Caco-2 (cell line): ENCODE measurements around the gene SRPK3. TPM values are rescaled to one million over a fixed set of nuclear protein-coding genes. Genes with fewer than 3 reads are reported as not detected.

Experiments used
- BruUV-seq: library from RNA; stranded (reverse); fragments of 400-500 nt; replicated peaks from 2 replicates; lab custom pipeline; 2021; lab: Mats Ljungman, UMichigan
- CTCF ChIA-PET: fragments of 300-600 bp; sonication (Branson Sonifier 250); formaldehyde crosslinking; loops from one replicate; lab custom pipeline; 2022; ENCODE audit warnings: antibody characterized with exemption; lab: Charles Lee
- POLR2A ChIA-PET: fragments of 300-600 bp; sonication (Branson Sonifier 250); formaldehyde crosslinking; loops from one replicate; lab custom pipeline; 2022; ENCODE audit warnings: antibody characterized with exemption; lab: Charles Lee
- DNase-seq, 2 experiments: peaks; one replicate each; pipeline versions ENCODE4 v3.0.0 to v3.0.0-alpha.2; 2020 to 2022
- H3K27me3 ChIP-seq: replicated peaks from 2 replicates; pipeline ENCODE4 v1.6.0; 2011; ENCODE audit warnings: low read length; ENCODE audit not compliant: control insufficient read depth, insufficient read depth
- H3K36me3 ChIP-seq: 2 replicates; pipeline ENCODE4 v1.5.1; 2011; ENCODE audit warnings: low read length; ENCODE audit not compliant: control insufficient read depth, insufficient read depth
- H3K4me1 ChIP-seq: fragments of 250-450 bp; sonication (Bioruptor Pico); 2 replicates; pipeline ENCODE4 v1.5.1; 2020; ENCODE audit warnings: mild to moderate bottlenecking
- H3K4me3 ChIP-seq: 2 replicates; pipeline ENCODE4 v1.5.1; 2011; ENCODE audit warnings: low read depth, mild to moderate bottlenecking, control low read depth, low read length
- H3K9me3 ChIP-seq: fragments of 250-450 bp; sonication (Bioruptor Pico); 2 replicates; pipeline ENCODE4 v1.5.1; 2020; ENCODE audit warnings: mild to moderate bottlenecking, moderate library complexity
- H3K27ac Mint-ChIP-seq: one replicate; pipeline ENCODE4 v1.8.0; 2022; ENCODE audit warnings: mixed read lengths; ENCODE audit not compliant: unreplicated experiment
- H3K27me3 Mint-ChIP-seq: one replicate; pipeline ENCODE4 v1.8.0; 2022; ENCODE audit warnings: mixed read lengths; ENCODE audit not compliant: insufficient read depth, unreplicated experiment
- H3K36me3 Mint-ChIP-seq: one replicate; pipeline ENCODE4 v1.8.0; 2022; ENCODE audit warnings: mild to moderate bottlenecking, mixed read lengths; ENCODE audit not compliant: insufficient read depth, unreplicated experiment
- H3K4me1 Mint-ChIP-seq: one replicate; pipeline ENCODE4 v1.8.0; 2022; ENCODE audit warnings: low read depth, mixed read lengths; ENCODE audit not compliant: unreplicated experiment
- H3K4me3 Mint-ChIP-seq: one replicate; pipeline ENCODE4 v1.8.0; 2022; ENCODE audit warnings: mild to moderate bottlenecking, moderate library complexity, mixed read lengths; ENCODE audit not compliant: unreplicated experiment
- H3K9me3 Mint-ChIP-seq: one replicate; pipeline ENCODE4 v1.8.0; 2022; ENCODE audit warnings: mixed read lengths; ENCODE audit not compliant: unreplicated experiment
- intact Hi-C: fragments of 100-400 bp; cut with micrococcal nuclease; formaldehyde crosslinking; loops from one replicate; pipeline ENCODE4 v1.10.0; 2022; ENCODE audit not compliant: unreplicated experiment
- total RNA-seq: library from RNA; stranded (reverse); gene quantifications from 2 replicates; pipeline ENCODE4 v1.2.3, GENCODE V29; 2022
- TF ChIP-seq, protein P1 (sequence below), 2 experiments: fragments of 200-600 bp in 1 of 2; IDR thresholded peaks; 1 replicate in 1 of 2; 2 replicates in 1 of 2; pipeline versions ENCODE4 v1.5.1 to v1.8.0; 2011 to 2022; ENCODE audit warnings: antibody characterized with exemption in 1 of 2, control low read depth in 1 of 2, inconsistent platforms in 1 of 2, low read depth in 1 of 2, low read length in 1 of 2, mild to moderate bottlenecking in 1 of 2, moderate library complexity in 1 of 2; ENCODE audit not compliant: insufficient read depth in 1 of 2, severe bottlenecking in 1 of 2, unreplicated experiment in 1 of 2

SRPK3 gene
- total RNA-seq, 1 experiment from 2014 or later, result not detected

DNA sequence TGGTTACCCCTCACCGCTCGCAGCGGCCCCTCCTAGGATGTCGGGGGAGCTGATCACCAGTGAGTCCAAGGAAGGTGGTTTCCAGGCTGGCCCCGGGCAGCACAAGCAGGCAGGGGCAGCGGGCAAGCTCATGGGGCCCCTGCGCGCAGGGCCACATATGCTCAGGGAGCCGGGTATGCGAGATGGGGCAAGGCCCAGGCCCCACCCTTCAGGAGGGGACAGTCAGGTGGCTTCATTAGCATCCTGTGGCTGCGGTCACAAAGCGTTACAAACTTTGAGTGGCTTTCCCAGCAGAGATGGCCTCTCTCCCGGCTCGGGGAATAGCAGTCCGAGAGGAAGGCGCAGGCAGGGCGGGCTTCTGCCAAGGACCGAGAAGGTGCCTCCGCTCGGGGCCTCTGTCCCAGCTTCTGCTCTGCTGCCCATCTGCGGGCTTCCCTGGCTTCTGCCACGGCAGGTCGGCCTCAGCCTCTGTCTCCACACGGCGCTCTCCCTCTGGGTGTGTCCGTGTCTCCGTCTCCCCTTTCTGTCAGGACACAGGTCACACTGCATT lies 42.7 kb upstream of the SRPK3 start:
- Histone ChIP-seq H3K4me3 (no peak overlapping the region), H3K27me3 (no peaks in the 10 kb centered on the region), H3K9me3 (no peaks in the 10 kb centered on the region), H3K4me1 (no peaks in the 10 kb centered on the region), H3K36me3 (no peaks in the 10 kb centered on the region)
- Mint-ChIP-seq H3K27ac (no peak overlapping the region), H3K4me1 (no peaks in the 10 kb centered on the region), H3K4me3 (no peak overlapping the region), H3K36me3 (no peaks in the 10 kb centered on the region), H3K9me3 (no peaks in the 10 kb centered on the region), H3K27me3 (no peaks in the 10 kb centered on the region)
- ChIA-PET POLR2A (no interaction called here), CTCF (no interaction called here)
- TF ChIP-seq, protein P1, sequence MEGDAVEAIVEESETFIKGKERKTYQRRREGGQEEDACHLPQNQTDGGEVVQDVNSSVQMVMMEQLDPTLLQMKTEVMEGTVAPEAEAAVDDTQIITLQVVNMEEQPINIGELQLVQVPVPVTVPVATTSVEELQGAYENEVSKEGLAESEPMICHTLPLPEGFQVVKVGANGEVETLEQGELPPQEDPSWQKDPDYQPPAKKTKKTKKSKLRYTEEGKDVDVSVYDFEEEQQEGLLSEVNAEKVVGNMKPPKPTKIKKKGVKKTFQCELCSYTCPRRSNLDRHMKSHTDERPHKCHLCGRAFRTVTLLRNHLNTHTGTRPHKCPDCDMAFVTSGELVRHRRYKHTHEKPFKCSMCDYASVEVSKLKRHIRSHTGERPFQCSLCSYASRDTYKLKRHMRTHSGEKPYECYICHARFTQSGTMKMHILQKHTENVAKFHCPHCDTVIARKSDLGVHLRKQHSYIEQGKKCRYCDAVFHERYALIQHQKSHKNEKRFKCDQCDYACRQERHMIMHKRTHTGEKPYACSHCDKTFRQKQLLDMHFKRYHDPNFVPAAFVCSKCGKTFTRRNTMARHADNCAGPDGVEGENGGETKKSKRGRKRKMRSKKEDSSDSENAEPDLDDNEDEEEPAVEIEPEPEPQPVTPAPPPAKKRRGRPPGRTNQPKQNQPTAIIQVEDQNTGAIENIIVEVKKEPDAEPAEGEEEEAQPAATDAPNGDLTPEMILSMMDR (IDR thresholded peaks at IDR 0.05; ENCODE audit: insufficient read depth in 1 of 2, low read depth in 1 of 2, low read length in 1 of 2, severe bottlenecking in 1 of 2, unreplicated experiment in 1 of 2), result no peak
- intact Hi-C loops, result no loop called here
- no peak for DNase-seq
- BruUV-seq, result no TSS peak

DNA sequence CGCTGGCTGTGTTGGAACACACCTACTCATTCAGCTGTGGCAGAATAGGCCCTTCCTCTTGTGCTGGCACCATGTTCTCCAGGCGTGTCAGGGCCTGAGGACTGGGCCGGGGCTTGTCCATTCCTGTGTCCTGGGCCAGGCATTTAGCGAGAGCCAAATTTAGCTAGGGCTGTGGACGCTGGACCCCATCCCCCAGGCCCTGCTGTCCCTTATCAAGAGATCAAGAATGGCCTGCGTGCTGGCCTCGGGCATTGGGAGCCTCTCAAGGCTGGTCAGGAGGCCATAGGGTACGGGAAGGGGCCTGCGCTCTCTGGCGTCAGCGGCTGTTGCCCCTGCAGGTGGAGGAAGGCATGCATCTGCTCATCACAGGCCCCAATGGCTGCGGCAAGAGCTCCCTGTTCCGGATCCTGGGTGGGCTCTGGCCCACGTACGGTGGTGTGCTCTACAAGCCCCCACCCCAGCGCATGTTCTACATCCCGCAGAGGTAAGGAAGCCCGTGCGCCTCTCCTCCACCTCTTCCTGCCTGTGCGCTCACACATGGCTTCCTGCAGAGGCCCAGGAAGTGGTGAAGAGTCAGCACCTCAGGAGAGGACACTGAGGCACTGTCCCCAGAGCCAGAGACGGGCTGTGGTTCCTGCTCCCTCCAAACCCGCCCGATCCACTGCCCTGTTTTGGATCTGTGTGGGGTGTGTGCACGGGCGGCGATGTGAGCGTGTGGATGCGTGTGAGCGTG lies 40.9 kb upstream of the SRPK3 start:
- Histone ChIP-seq H3K9me3 (no peaks in the 10 kb centered on the region), H3K36me3 (no peaks in the 10 kb centered on the region), H3K27me3 (no peaks in the 10 kb centered on the region), H3K4me1 (no peaks in the 10 kb centered on the region), H3K4me3 (no peak overlapping the region)
- no peak for DNase-seq
- intact Hi-C loops, result no loop called here
- Mint-ChIP-seq H3K4me3 (no peak overlapping the region), H3K36me3 (no peaks in the 10 kb centered on the region), H3K4me1 (no peaks in the 10 kb centered on the region), H3K9me3 (no peaks in the 10 kb centered on the region), H3K27me3 (no peaks in the 10 kb centered on the region), H3K27ac (no peak overlapping the region)
- no TSS peak for BruUV-seq
- ChIA-PET CTCF (no interaction called here), POLR2A (no interaction called here)
- TF ChIP-seq, protein P1 (IDR thresholded peaks at IDR 0.05; ENCODE audit: insufficient read depth in 1 of 2, low read depth in 1 of 2, low read length in 1 of 2, severe bottlenecking in 1 of 2, unreplicated experiment in 1 of 2), result no peak

DNA sequence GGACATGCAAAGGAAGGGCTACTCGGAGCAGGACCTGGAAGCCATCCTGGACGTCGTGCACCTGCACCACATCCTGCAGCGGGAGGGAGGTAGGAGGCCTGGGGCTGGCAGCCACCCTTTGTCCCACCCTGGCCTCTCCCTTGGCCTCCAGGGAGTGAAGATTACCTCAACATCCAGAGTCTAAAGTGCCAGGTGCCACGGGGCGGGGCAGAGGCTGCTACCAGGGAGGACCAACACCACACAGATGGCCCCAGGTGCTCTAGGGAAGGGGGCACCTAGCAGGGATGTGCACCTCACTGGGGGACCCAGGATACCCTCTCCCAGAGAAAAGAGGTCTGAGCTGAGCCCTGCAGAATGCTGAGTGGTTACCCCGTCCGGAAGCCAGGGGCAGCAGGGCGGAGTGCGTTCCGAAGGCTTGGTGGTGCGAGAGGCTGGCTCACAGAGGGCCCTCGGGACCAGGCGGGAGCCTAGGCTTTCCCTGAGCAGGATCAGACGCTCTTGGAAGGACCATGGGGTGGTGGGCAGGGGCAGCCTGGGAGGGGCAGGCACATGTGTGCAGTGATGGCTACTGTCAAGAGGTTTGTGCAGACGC lies 40.1 kb upstream of the SRPK3 start:
- H3K27me3 ChIP-seq, result no peaks in the 10 kb centered on the region
- CTCF ChIA-PET, result no interaction called here
- Mint-ChIP-seq H3K36me3 (no peaks in the 10 kb centered on the region), H3K27ac (no peak overlapping the region), H3K9me3 (no peaks in the 10 kb centered on the region), H3K4me3 (no peak overlapping the region), H3K27me3 (no peaks in the 10 kb centered on the region), H3K4me1 (no peaks in the 10 kb centered on the region)
- H3K4me3 ChIP-seq, result no peak overlapping the region
- TF ChIP-seq, protein P1 (IDR thresholded peaks at IDR 0.05; ENCODE audit: insufficient read depth in 1 of 2, low read depth in 1 of 2, low read length in 1 of 2, severe bottlenecking in 1 of 2, unreplicated experiment in 1 of 2), result no peak
- no TSS peak for BruUV-seq
- no peaks in the 10 kb centered on the region for H3K9me3 ChIP-seq
- no peak for DNase-seq
- intact Hi-C loops, result no loop called here
- H3K36me3 ChIP-seq, result no peaks in the 10 kb centered on the region
- no peaks in the 10 kb centered on the region for H3K4me1 ChIP-seq
- POLR2A ChIA-PET, result no interaction called here
